SU-DHL-6 (cell line): Measurements from ENCODE around the gene PPP1R14C.

Experiments used
- H2AFZ ChIP-seq: fragments of 200-600 bp; sonication (generic); 2 replicates; pipeline ENCODE4 v1.6.1; 2014; ENCODE audit warnings: low read depth, mild to moderate bottlenecking, moderate library complexity, mixed read lengths, antibody characterized with exemption, low read length; ENCODE audit not compliant: severe bottlenecking
- H3F3A ChIP-seq: fragments of 200-600 bp; shearing (Covaris generic); 2 replicates; pipeline ENCODE4 v1.6.0; 2016; ENCODE audit warnings: antibody characterized with exemption, mild to moderate bottlenecking; ENCODE audit not compliant: insufficient read depth
- H3K27ac ChIP-seq: fragments of 200-600 bp; sonication (generic); 2 replicates; pipeline ENCODE4 v1.5.1; 2016; ENCODE audit warnings: low read depth, mild to moderate bottlenecking, low read length, moderate library complexity, mixed read lengths
- H3K27me3 ChIP-seq: fragments of 200-600 bp; sonication (generic), shearing (Covaris generic); 2 replicates; pipeline ENCODE4 v1.6.0; 2014; ENCODE audit warnings: mild to moderate bottlenecking, low read length
- H3K36me3 ChIP-seq: fragments of 200-600 bp; sonication (generic); 2 replicates; pipeline ENCODE4 v1.6.1; 2014; ENCODE audit warnings: mild to moderate bottlenecking, low read length, mixed read lengths
- H3K4me2 ChIP-seq: fragments of 300-600, 200-600 bp; shearing (Covaris generic), sonication (generic); 2 replicates; pipeline ENCODE4 v1.6.0; 2014; ENCODE audit warnings: low read length, low read depth, mild to moderate bottlenecking; ENCODE audit not compliant: poor library complexity, severe bottlenecking
- H3K4me3 ChIP-seq: fragments of 200-600 bp; sonication (generic); 2 replicates; pipeline ENCODE4 v1.5.1; 2014; ENCODE audit warnings: antibody characterized with exemption, low read length, mild to moderate bottlenecking, mixed read lengths; ENCODE audit not compliant: insufficient read depth, poor library complexity, severe bottlenecking
- H3K79me2 ChIP-seq: fragments of 200-600 bp; sonication (generic); 2 replicates; pipeline ENCODE4 v1.6.1; 2014; ENCODE audit warnings: mild to moderate bottlenecking, low read length, moderate library complexity; ENCODE audit not compliant: insufficient read depth
- H3K9ac ChIP-seq: fragments of 200-600 bp; sonication (generic); 2 replicates; pipeline ENCODE4 v1.7.0; 2014; ENCODE audit warnings: mild to moderate bottlenecking, low read length
- H3K9me2 ChIP-seq: fragments of 200-600 bp; sonication (generic); replicated peaks from 2 replicates; pipeline ENCODE4 v1.6.1; 2014; ENCODE audit warnings: low read length; ENCODE audit not compliant: insufficient read depth
- H3K9me3 ChIP-seq: fragments of 200-600 bp; sonication (generic); 2 replicates; pipeline ENCODE4 v1.6.1; 2014; ENCODE audit warnings: low read length, mixed read lengths; ENCODE audit not compliant: insufficient read depth
- H4K20me1 ChIP-seq: fragments of 200-600 bp; sonication (generic); 2 replicates; pipeline ENCODE4 v1.6.1; 2014; ENCODE audit warnings: low read depth, mild to moderate bottlenecking, antibody characterized with exemption, low read length, moderate library complexity, mixed read lengths
- EZH2phosphoT487 ChIP-seq: fragments of 200-600 bp; sonication (generic), shearing (Covaris generic); conservative IDR thresholded peaks from 2 replicates; pipeline ENCODE4 v1.6.1; 2018; ENCODE audit warnings: mild to moderate bottlenecking, antibody characterized with exemption, low read length, moderate library complexity, mixed read lengths
- TF ChIP-seq, protein P1 (sequence below): fragments of 200-600 bp; sonication (generic); IDR thresholded peaks from one replicate; pipeline ENCODE4 v1.5.1; 2017; ENCODE audit warnings: antibody characterized with exemption, mild to moderate bottlenecking, low read length, moderate library complexity; ENCODE audit not compliant: insufficient read depth, poor library complexity, severe bottlenecking

PPP1R14C gene

DNA sequence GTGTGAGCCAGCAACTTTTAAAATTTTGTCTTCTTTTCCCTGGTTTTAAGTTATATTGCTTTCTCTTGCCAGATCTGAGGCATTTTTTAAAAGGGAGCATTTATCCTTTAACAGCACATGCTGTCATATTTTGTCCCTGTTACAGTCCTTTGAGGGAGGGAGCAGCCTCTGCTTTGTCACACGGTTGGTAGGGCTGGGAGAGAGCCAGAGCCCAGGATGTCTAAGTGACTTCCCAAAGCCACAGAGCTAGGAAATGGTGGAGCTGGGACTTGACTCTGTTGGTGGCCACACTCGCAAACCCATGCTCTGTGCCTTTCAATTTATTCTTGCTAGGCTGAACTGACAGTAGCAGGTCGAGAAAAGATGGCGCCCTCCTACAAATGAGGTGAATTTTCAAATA is 145.6 kb downstream of the PPP1R14C start:
- Histone ChIP-seq H3K9me2 (no peaks in the 10 kb centered on the region), H3F3A (no peaks in the 10 kb centered on the region), H4K20me1 (no peaks in the 10 kb centered on the region), H3K9me3 (0 out of 2 replicates have a peak, but pooled peaks cover 2% of the 10 kb centered on the region), H3K79me2 (no peaks in the 10 kb centered on the region), H3K9ac (no peak overlapping the region), H3K27me3 (0 out of 2 replicates have a peak, but pooled peaks cover 3% of the 10 kb centered on the region), H3K4me2 (no peak overlapping the region), H3K27ac (no peak overlapping the region), H3K36me3 (no peaks in the 10 kb centered on the region), H2AFZ (no peak overlapping the region), H3K4me3 (no peak overlapping the region)
- TF ChIP-seq, protein P1, sequence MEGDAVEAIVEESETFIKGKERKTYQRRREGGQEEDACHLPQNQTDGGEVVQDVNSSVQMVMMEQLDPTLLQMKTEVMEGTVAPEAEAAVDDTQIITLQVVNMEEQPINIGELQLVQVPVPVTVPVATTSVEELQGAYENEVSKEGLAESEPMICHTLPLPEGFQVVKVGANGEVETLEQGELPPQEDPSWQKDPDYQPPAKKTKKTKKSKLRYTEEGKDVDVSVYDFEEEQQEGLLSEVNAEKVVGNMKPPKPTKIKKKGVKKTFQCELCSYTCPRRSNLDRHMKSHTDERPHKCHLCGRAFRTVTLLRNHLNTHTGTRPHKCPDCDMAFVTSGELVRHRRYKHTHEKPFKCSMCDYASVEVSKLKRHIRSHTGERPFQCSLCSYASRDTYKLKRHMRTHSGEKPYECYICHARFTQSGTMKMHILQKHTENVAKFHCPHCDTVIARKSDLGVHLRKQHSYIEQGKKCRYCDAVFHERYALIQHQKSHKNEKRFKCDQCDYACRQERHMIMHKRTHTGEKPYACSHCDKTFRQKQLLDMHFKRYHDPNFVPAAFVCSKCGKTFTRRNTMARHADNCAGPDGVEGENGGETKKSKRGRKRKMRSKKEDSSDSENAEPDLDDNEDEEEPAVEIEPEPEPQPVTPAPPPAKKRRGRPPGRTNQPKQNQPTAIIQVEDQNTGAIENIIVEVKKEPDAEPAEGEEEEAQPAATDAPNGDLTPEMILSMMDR: no peak
- no peak for TF ChIP-seq EZH2phosphoT487

DNA sequence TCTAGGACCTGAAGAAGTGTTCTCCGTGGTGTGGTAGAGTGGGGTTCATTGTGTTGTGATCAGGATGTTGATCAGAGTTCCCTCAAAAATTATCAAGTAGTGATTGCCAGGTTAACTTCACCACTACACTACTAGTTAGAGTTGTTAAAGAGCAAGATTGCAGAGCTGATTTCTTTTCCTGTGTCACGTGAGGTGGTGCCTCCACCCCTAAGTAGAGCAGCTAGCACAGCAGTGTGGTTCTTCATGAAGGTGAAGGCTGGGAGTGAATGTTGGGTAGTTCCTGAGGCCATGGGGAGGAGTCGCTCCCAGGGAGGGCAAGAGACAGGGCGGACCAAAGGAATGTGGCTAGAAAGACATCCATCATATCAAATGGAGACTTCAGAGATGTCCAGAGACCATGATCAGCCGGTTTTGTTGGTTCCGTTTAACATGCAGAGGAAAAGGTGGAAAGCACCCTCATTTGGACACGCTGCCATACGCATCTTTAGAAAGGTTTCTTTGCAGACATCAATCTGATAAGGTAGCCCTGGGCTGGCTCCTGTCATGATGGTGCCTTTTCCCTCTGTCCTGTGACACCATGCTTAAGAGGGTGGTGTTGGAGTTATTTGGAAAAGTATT is 146.7 kb downstream of the PPP1R14C start:
- Histone ChIP-seq H3K9ac (no peak overlapping the region), H3K36me3 (no peaks in the 10 kb centered on the region), H3K4me2 (no peak overlapping the region), H4K20me1 (no peaks in the 10 kb centered on the region), H3K9me3 (0 out of 2 replicates have a peak, but pooled peaks cover 2% of the 10 kb centered on the region), H3K27me3 (0 out of 2 replicates have a peak, but pooled peaks cover 3% of the 10 kb centered on the region), H2AFZ (no peak overlapping the region), H3F3A (no peaks in the 10 kb centered on the region), H3K27ac (no peak overlapping the region), H3K9me2 (no peaks in the 10 kb centered on the region), H3K4me3 (no peak overlapping the region), H3K79me2 (no peaks in the 10 kb centered on the region)
- TF ChIP-seq EZH2phosphoT487: no peak
- TF ChIP-seq, protein P1: no peak

DNA sequence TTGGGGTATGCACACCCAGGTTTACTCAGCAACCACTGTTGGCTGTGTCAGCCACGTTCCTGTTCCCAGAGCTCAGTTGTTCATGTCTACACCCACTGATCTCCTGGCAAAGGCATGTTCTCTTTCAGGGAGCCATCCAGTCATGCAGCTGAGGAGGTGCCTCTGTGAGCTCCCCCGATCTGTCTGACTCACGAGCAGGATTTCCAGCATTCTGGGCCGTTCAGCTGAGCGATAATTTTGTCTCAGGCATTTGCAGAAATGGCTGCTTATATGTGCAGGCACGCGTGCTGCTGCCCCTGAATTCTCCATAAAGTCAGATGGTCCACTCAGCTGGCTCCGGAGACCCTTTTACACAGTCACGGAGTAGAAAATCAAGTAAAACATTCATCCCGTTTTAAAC is 147.6 kb downstream of the PPP1R14C start:
- TF ChIP-seq EZH2phosphoT487: no peak
- TF ChIP-seq, protein P1: no peak
- H3K36me3 ChIP-seq: no peaks in the 10 kb centered on the region
- no peaks in the 10 kb centered on the region for H4K20me1 ChIP-seq
- no peak overlapping the region for H3K9ac ChIP-seq
- H3K9me3 ChIP-seq: 0 out of 2 replicates have a peak, but pooled peaks cover 2% of the 10 kb centered on the region
- H2AFZ ChIP-seq: no peak overlapping the region
- 0 out of 2 replicates have a peak, but pooled peaks cover 3% of the 10 kb centered on the region for H3K27me3 ChIP-seq
- no peak overlapping the region for H3K27ac ChIP-seq
- no peak overlapping the region for H3K4me3 ChIP-seq
- H3F3A ChIP-seq: no peaks in the 10 kb centered on the region
- H3K9me2 ChIP-seq: no peaks in the 10 kb centered on the region
- no peaks in the 10 kb centered on the region for H3K79me2 ChIP-seq
- H3K4me2 ChIP-seq: no peak overlapping the region
